ENCODE data around the gene B3GNT7.

Gene B3GNT7

GRCh38 chr2:231433990-231434389, 38.5 kb downstream of the B3GNT7 start:
- no peak overlapping the region for H3K4me3 ChIP-seq (ENCODE audit: low read length)
- no peak for DNase-seq (ENCODE audit: low read depth)
- TF ChIP-seq CTCF (conservative IDR thresholded peaks at IDR 0.05; ENCODE audit: low read length), result no peak

GRCh38 chr2:231436957-231437356, 41.4 kb downstream of the B3GNT7 start:
- no peak overlapping the region for H3K4me3 ChIP-seq (ENCODE audit: low read length)
- no peak for TF ChIP-seq CTCF (conservative IDR thresholded peaks at IDR 0.05; ENCODE audit: low read length)
- DNase-seq (ENCODE audit: low read depth), result no peak

GRCh38 chr2:231449503-231450054, 54.1 kb downstream of the B3GNT7 start:
- H3K4me3 ChIP-seq (ENCODE audit: low read length), result no peak overlapping the region
- DNase-seq (ENCODE audit: low read depth), result no peak
- TF ChIP-seq CTCF (conservative IDR thresholded peaks at IDR 0.05; ENCODE audit: low read length), result no peak

- H3K4me3 ChIP-seq (ENCODE audit: low read length), result no peak overlapping the region
- no peak for DNase-seq (ENCODE audit: low read depth)
- TF ChIP-seq CTCF (conservative IDR thresholded peaks at IDR 0.05; ENCODE audit: low read length), result no peak
These were observed 55.1 kb downstream of the B3GNT7 start for GRCh38 chr2:231450548-231450989.

Data from AG10803 (cell line).